SKM-1 treated with dmso at 0.1 percent for 144 hours (cell line): ENCODE measurements around the gene ENTREP1.
"Not testable (repeated sequence)": the region's sequence is repeated elsewhere in the genome, so short reads cannot be mapped to it uniquely, and the experiment has no call there.

ENCODE experiments used
- DNase-seq: peaks from one replicate; lab custom pipeline; 2025; ENCODE audit not compliant: unreplicated experiment; lab: John Stamatoyannopoulos, UW

Gene ENTREP1

GRCh38 chr9:69324549-69325401, at the start of gene ENTREP1:
ENTREP1 (plus strand) TSS chr9:69325215; CDS start chr9:69325310, 95 bp downstream.
- no peak for DNase-seq

GRCh38 chr9:69276775-69277174, 48.2 kb upstream of the ENTREP1 start:
- DNase-seq, result no peak

GRCh38 chr9:69279084-69279731, 45.8 kb upstream of the ENTREP1 start:
- no peak for DNase-seq

GRCh38 chr9:69279733-69280132, 45.3 kb upstream of the ENTREP1 start:
- DNase-seq, result no peak

- no peak for DNase-seq
Observed at GRCh38 chr9:69283003-69283402, 42.0 kb upstream of the ENTREP1 start.

GRCh38 chr9:69292078-69292477, 32.9 kb upstream of the ENTREP1 start:
- DNase-seq, result no peak

- DNase-seq, result no peak
Observed at GRCh38 chr9:69293156-69293555, 31.9 kb upstream of the ENTREP1 start.

GRCh38 chr9:69295872-69296552, 29.0 kb upstream of the ENTREP1 start:
- no peak for DNase-seq

- no peak for DNase-seq
Observed at GRCh38 chr9:69297300-69297980, 27.6 kb upstream of the ENTREP1 start.

GRCh38 chr9:69299315-69299714, 25.7 kb upstream of the ENTREP1 start:
- DNase-seq, result no peak

GRCh38 chr9:69299826-69300225, 25.2 kb upstream of the ENTREP1 start:
- DNase-seq, result no peak

GRCh38 chr9:69303331-69303730, 21.7 kb upstream of the ENTREP1 start:
- no peak for DNase-seq

- DNase-seq, result not testable (repeated sequence)
Observed at GRCh38 chr9:69306895-69307445, 18.0 kb upstream of the ENTREP1 start.

GRCh38 chr9:69307446-69308205, 17.4 kb upstream of the ENTREP1 start:
- no peak for DNase-seq

- no peak for DNase-seq
Observed at GRCh38 chr9:69308206-69308931, 16.6 kb upstream of the ENTREP1 start.

- DNase-seq, result no peak
Observed at GRCh38 chr9:69313175-69313574, 11.8 kb upstream of the ENTREP1 start.

GRCh38 chr9:69314547-69314946, 10.5 kb upstream of the ENTREP1 start:
- DNase-seq, result no peak

GRCh38 chr9:69317081-69317480, 7.9 kb upstream of the ENTREP1 start:
- DNase-seq, result no peak

GRCh38 chr9:69317894-69318293, 7.1 kb upstream of the ENTREP1 start:
- DNase-seq, result no peak
